ENCODE data around the gene LRMDA. TPM values are rescaled to one million over a fixed set of nuclear protein-coding genes. Genes with fewer than 3 reads are reported as not detected.

The LRMDA gene
- total and polyA plus RNA-seq, 2 of the 4 experiments (the other 2 are of a cell fraction): 0.07 TPM; not detected in 1

DNA sequence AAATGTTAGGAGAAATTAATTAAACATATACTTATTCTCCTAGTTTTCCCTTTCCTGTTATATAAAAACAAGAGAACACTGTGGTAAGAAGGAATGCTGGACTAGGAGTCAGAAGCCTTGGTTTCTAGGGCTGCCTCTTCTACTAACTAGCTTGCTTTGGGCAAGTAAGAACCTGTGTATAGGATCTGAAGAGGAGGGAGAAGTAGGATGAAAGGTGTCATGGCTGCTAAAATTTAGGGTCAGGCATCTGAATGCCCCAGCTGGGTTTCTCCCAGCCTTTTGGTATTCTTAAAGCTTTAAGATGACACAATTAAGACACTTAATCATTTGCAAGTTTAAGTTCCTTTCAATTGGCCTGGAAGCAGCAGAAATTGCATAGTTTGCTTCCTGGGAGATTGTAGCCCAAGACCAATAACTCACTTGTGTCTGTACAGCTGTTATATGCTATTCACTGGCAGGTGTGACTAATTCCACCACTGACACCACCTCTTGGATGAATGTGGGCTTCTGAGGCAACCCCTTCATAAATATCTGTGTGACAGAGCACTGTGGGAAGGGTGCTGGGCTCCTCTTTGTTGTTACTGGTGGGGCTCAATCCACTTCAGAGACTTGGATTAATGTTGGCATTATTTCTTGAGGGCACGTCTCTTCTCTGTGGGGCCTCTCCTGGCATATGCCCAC, 137.2 kb downstream of the LRMDA start:
- H3K4me3 ChIP-seq (ENCODE audit: insufficient read depth, low read depth, low read length): no peak overlapping the region
- TF ChIP-seq CEBPB (IDR thresholded peaks at IDR 0.05; ENCODE audit: low read depth, low read length) (no peak), NFE2L2 (IDR thresholded peaks at IDR 0.05; ENCODE audit: low read depth, low read length) (no peak), RAD21 (IDR thresholded peaks at IDR 0.05; ENCODE audit: low read length) (no peak), RFX5 (IDR thresholded peaks at IDR 0.05; ENCODE audit: low read depth, low read length) (no peak), MAFK (IDR thresholded peaks at IDR 0.05; ENCODE audit: low read depth, low read length) (no peak), SMC3 (IDR thresholded peaks at IDR 0.05; ENCODE audit: low read depth, low read length) (no peak), POLR2A (IDR thresholded peaks at IDR 0.05; ENCODE audit: low read depth, low read length) (no peak), BHLHE40 (IDR thresholded peaks at IDR 0.05; ENCODE audit: low read depth, low read length) (no peak), FOS (IDR thresholded peaks at IDR 0.05; ENCODE audit: low read depth, low read length) (no peak), MXI1 (IDR thresholded peaks at IDR 0.05; ENCODE audit: borderline replicate concordance, low read depth, low read length) (no peak), RCOR1 (IDR thresholded peaks at IDR 0.05; ENCODE audit: insufficient replicate concordance, low read length) (no peak)
- TF ChIP-seq, protein P1, sequence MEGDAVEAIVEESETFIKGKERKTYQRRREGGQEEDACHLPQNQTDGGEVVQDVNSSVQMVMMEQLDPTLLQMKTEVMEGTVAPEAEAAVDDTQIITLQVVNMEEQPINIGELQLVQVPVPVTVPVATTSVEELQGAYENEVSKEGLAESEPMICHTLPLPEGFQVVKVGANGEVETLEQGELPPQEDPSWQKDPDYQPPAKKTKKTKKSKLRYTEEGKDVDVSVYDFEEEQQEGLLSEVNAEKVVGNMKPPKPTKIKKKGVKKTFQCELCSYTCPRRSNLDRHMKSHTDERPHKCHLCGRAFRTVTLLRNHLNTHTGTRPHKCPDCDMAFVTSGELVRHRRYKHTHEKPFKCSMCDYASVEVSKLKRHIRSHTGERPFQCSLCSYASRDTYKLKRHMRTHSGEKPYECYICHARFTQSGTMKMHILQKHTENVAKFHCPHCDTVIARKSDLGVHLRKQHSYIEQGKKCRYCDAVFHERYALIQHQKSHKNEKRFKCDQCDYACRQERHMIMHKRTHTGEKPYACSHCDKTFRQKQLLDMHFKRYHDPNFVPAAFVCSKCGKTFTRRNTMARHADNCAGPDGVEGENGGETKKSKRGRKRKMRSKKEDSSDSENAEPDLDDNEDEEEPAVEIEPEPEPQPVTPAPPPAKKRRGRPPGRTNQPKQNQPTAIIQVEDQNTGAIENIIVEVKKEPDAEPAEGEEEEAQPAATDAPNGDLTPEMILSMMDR (conservative IDR thresholded peaks at IDR 0.05; ENCODE audit: low read depth, low read length): no peak
- no peak overlapping the region for H2BK5ac ChIP-seq (ENCODE audit: low read depth, low read length, poor library complexity, severe bottlenecking)
- H2AFZ ChIP-seq (replicated peaks; ENCODE audit: low read length, poor library complexity): no peak overlapping the region
- no peak overlapping the region for H2AK5ac ChIP-seq (ENCODE audit: low read depth, low read length)
- H4K5ac ChIP-seq (ENCODE audit: low read depth, low read length): no peak overlapping the region
- POLR2A ChIA-PET (ENCODE audit: unreplicated experiment): no interaction called here
- H4K8ac ChIP-seq (ENCODE audit: low read depth in 2 of 2, low read length in 2 of 2): no peak overlapping the region
- H2BK20ac ChIP-seq (ENCODE audit: low read depth, low read length): no peak overlapping the region
- no peak overlapping the region for H3K4me2 ChIP-seq (ENCODE audit: low read depth, low read length)
- dilution Hi-C loops (cut with HindIII; ENCODE audit: low sequenced_read_pairs, unreplicated experiment): no loop called here
- H3K9me3 ChIP-seq (ENCODE audit: control insufficient read depth, insufficient read depth, low read length): peaks cover 3% of the 10 kb centered on the region; the same call in 1 of the 2 replicates
- H2BK120ac ChIP-seq (ENCODE audit: low read depth, low read length): no peak overlapping the region
- BruUV-seq (replicated peaks): no TSS peak
- H3K27me3 ChIP-seq (ENCODE audit: control insufficient read depth, insufficient read depth, low read length): no peaks in the 10 kb centered on the region
- H3K79me1 ChIP-seq (ENCODE audit: low read depth in 1 of 2, low read length in 2 of 2): no peaks in the 10 kb centered on the region
- ATAC-seq (ENCODE audit: low read depth): no peak
- CTCF ChIA-PET: no interaction called here
- no peak overlapping the region for H3K14ac ChIP-seq (replicated peaks; ENCODE audit: low read depth, low read length)
- H3K56ac ChIP-seq (ENCODE audit: extremely low read depth, insufficient read depth, low read length): no peak overlapping the region
- H3K18ac ChIP-seq (ENCODE audit: low read depth, low read length): no peak overlapping the region
- intact Hi-C loops (cut with micrococcal nuclease): no loop called here
- no peaks in the 10 kb centered on the region for H3K36me3 ChIP-seq (ENCODE audit: control insufficient read depth, insufficient read depth, low read length)
- H4K20me1 ChIP-seq (ENCODE audit: insufficient read depth, low read length): no peaks in the 10 kb centered on the region
- H2BK15ac ChIP-seq (ENCODE audit: low read depth, low read length): no peak overlapping the region
- no peak overlapping the region for H3K9ac ChIP-seq (ENCODE audit: low read depth, low read length)
- no peak overlapping the region for H3K27ac ChIP-seq (ENCODE audit: insufficient read depth, low read length)
- H4K91ac ChIP-seq (ENCODE audit: insufficient read depth, low read depth, low read length): no peak overlapping the region
- no peaks in the 10 kb centered on the region for H3K4me1 ChIP-seq (ENCODE audit: control insufficient read depth, insufficient read depth, low read length)
- no peak overlapping the region for H3K23ac ChIP-seq (ENCODE audit: low read depth, low read length)
- no peak for DNase-seq
- in situ Hi-C loops (cut with MboI; ENCODE audit: low sequenced_read_pairs): no loop called here
- no CpG with 5 or more reads among the region's 1 CpG for WGBS, 2 experiments (ENCODE audit: extremely low coverage in 2 of 2, insufficient read length in 1 of 2)
- no peak overlapping the region for H2AK9ac ChIP-seq (replicated peaks; ENCODE audit: low read depth, low read length, poor library complexity)
- H3K9me1 ChIP-seq (ENCODE audit: insufficient read depth, low read length): no peaks in the 10 kb centered on the region
- H3K4ac ChIP-seq (ENCODE audit: low read depth, low read length): no peak overlapping the region

All from IMR-90 (cell line).